Neural progenitor cell (in vitro differentiated cells): Measurements from ENCODE around the gene TMEM247. TPM values are rescaled to one million over a fixed set of nuclear protein-coding genes. Genes with fewer than 3 reads are reported as not detected.

Experiments
- DNase-seq: peaks from one replicate; pipeline ENCODE4 v3.0.0-alpha.2; 2016; ENCODE audit warnings: low spot score
- H2AFZ ChIP-seq: fragments of 200-600 bp; sonication (generic); replicated peaks from 2 replicates; pipeline ENCODE4 v1.6.1; 2016; ENCODE audit warnings: antibody characterized with exemption
- H3F3A ChIP-seq: fragments of 200-600 bp; sonication (generic); 2 replicates; pipeline ENCODE4 v1.6.1; 2016; ENCODE audit warnings: antibody characterized with exemption, low read depth
- H3K27ac ChIP-seq: fragments of 200-600 bp; sonication (generic); 2 replicates; pipeline ENCODE4 v1.5.1; 2016; ENCODE audit warnings: mild to moderate bottlenecking
- H3K27me3 ChIP-seq: fragments of 200-600 bp; sonication (generic); 2 replicates; pipeline ENCODE4 v1.6.1; 2016; ENCODE audit warnings: mild to moderate bottlenecking, moderate library complexity
- H3K36me3 ChIP-seq: fragments of 200-600 bp; sonication (generic); 2 replicates; pipeline ENCODE4 v1.5.1; 2016
- H3K4me1 ChIP-seq: fragments of 200-600 bp; sonication (generic); 2 replicates; pipeline ENCODE4 v1.6.1; 2016; ENCODE audit warnings: mixed run types
- H3K4me2 ChIP-seq: fragments of 200-600 bp; sonication (generic); 2 replicates; pipeline ENCODE4 v1.6.1; 2016
- H3K4me3 ChIP-seq: fragments of 200-600 bp; sonication (generic); 2 replicates; pipeline ENCODE4 v1.5.1; 2016
- H3K79me2 ChIP-seq: fragments of 200-600 bp; sonication (generic); 2 replicates; pipeline ENCODE4 v1.6.1; 2016; ENCODE audit warnings: low read depth
- H3K9ac ChIP-seq: fragments of 200-600 bp; sonication (generic); 2 replicates; pipeline ENCODE4 v1.6.1; 2016
- H3K9me3 ChIP-seq: fragments of 200-600 bp; sonication (generic); 2 replicates; pipeline ENCODE4 v1.5.1; 2016; ENCODE audit warnings: low read depth
- H4K20me1 ChIP-seq: fragments of 200-600 bp; sonication (generic); 2 replicates; pipeline ENCODE4 v1.6.1; 2016; ENCODE audit warnings: low read depth
- H3K27ac Mint-ChIP-seq: 3 replicates; pipeline ENCODE4 v1.8.0; 2021; ENCODE audit warnings: mixed read lengths
- H3K27me3 Mint-ChIP-seq: 2 replicates; pipeline ENCODE4 v1.8.0; 2022; ENCODE audit warnings: low read depth, mild to moderate bottlenecking, inconsistent platforms, moderate library complexity, mixed read lengths; ENCODE audit not compliant: insufficient read depth
- H3K36me3 Mint-ChIP-seq: 3 replicates; pipeline ENCODE4 v1.8.0; 2021; ENCODE audit warnings: mixed read lengths
- H3K4me1 Mint-ChIP-seq: 3 replicates; pipeline ENCODE4 v1.8.0; 2021; ENCODE audit warnings: mixed read lengths
- H3K4me3 Mint-ChIP-seq: 3 replicates; pipeline ENCODE4 v1.8.0; 2021; ENCODE audit warnings: mild to moderate bottlenecking, moderate library complexity, mixed read lengths
- H3K9me3 Mint-ChIP-seq: 3 replicates; pipeline ENCODE4 v1.8.0; 2020; ENCODE audit warnings: mixed read lengths
- CTCF ChIP-seq: fragments of 200-600 bp; sonication (generic); IDR thresholded peaks from 2 replicates; pipeline ENCODE4 v1.5.1; 2017; ENCODE audit warnings: antibody characterized with exemption, mild to moderate bottlenecking
- EZH2 ChIP-seq: fragments of 200-600 bp; sonication (generic); IDR thresholded peaks from 2 replicates; pipeline ENCODE4 v1.6.1; 2017; ENCODE audit warnings: antibody characterized with exemption, mild to moderate bottlenecking, moderate library complexity
- EZH2phosphoT487 ChIP-seq: fragments of 200-600 bp; sonication (generic); IDR thresholded peaks from 2 replicates; pipeline ENCODE4 v1.6.1; 2017; ENCODE audit warnings: antibody characterized with exemption
- total RNA-seq: library from RNA; depleted of rRNA; stranded (reverse); fragments of >200 nt; gene quantifications from 2 replicates; pipeline ENCODE4 v1.2.3, GENCODE V29; 2015; ENCODE audit warnings: low replicate concordance

TMEM247 gene
- total RNA-seq, 1 donor from 2014 or later: not detected

DNA sequence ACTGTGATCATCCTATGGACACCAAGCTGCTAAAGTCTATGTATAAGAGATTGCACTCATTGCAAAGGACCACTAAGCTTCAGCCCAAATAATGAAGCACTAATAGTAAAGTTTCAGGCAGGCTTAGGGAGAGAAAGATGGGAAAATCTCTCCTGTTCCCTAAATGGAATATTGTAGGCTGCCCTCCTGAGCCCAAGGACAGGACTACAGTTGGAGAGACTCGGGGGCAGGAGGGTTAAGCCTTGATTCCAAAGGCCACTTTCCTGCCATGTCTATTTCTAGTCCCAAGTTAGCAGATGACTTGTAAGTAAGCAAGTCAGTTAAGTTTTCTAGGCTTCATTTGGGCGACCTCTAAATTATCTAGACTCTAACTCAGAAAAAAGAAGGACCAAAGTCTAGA lies 9.0 kb downstream of the TMEM247 start:
- no peaks in the 10 kb centered on the region for H3K79me2 ChIP-seq
- Mint-ChIP-seq H3K27me3 (peaks cover 13% of the 10 kb centered on the region), H3K27ac (no peak overlapping the region), H3K4me1 (peaks cover 29% of the 10 kb centered on the region), H3K36me3 (no peaks in the 10 kb centered on the region), H3K9me3 (no peaks in the 10 kb centered on the region), H3K4me3 (no peak overlapping the region)
- H3K27ac ChIP-seq: no peak overlapping the region
- no peaks in the 10 kb centered on the region for H3K9me3 ChIP-seq
- no peaks in the 10 kb centered on the region for H3K36me3 ChIP-seq
- no peak overlapping the region for H3K9ac ChIP-seq
- H3F3A ChIP-seq: peaks cover 22% of the 10 kb centered on the region
- H3K4me2 ChIP-seq: no peak overlapping the region
- TF ChIP-seq EZH2 (no peak), CTCF (peak; percentile 14), EZH2phosphoT487 (no peak)
- no peak overlapping the region for H2AFZ ChIP-seq
- H3K27me3 ChIP-seq: peaks cover 10% of the 10 kb centered on the region
- no peak overlapping the region for H3K4me3 ChIP-seq
- DNase-seq: no peak
- H4K20me1 ChIP-seq: no peaks in the 10 kb centered on the region
- peaks cover 27% of the 10 kb centered on the region for H3K4me1 ChIP-seq

DNA sequence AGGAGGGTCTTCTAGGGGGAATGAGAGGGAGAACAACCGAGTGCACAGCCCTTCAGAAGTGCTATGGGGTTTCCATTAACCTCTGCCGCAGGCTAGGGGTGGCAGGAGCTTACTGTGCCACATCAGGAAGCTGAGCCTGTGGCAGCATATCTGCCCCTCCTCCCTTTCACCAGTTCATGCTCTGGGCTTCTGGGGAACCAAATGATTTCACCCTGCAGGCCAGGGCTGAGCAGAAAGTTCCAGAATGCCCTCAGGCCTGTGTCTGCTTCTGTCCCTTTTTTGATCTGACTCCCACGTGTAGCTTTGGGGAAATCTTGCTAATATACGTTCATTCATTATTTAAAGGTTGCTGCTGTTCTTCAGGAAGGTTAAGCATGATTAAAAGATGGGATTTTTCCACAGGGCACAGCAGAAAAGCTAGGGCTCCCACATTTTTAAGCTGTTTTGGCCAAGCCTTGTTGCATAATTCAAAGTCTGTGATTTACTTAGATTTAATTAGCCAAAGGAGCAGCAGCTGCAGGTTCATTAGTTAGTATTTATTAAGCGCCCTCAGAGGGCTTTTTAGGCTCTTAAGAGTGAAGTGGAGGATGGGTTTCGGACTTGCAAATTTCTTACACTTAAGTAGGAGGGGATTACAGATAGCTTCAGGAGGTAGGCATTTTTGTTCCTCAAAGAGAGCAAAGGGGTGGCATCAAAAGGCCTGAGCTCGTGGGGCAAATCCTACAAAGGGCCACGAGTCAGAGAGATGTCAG lies 10.2 kb downstream of the TMEM247 start:
- Histone ChIP-seq H3K36me3 (no peaks in the 10 kb centered on the region), H3K27ac (no peak overlapping the region), H3F3A (peaks cover 22% of the 10 kb centered on the region), H3K4me3 (no peak overlapping the region), H3K4me1 (peaks cover 33% of the 10 kb centered on the region), H3K9me3 (no peaks in the 10 kb centered on the region), H2AFZ (no peak overlapping the region), H3K4me2 (peak overlapping the region; percentile 28), H3K9ac (no peak overlapping the region), H4K20me1 (no peaks in the 10 kb centered on the region), H3K27me3 (peaks cover 10% of the 10 kb centered on the region), H3K79me2 (no peaks in the 10 kb centered on the region)
- peak; percentile 43 for DNase-seq
- Mint-ChIP-seq H3K36me3 (no peaks in the 10 kb centered on the region), H3K27me3 (peaks cover 8% of the 10 kb centered on the region), H3K9me3 (no peaks in the 10 kb centered on the region), H3K4me1 (peaks cover 41% of the 10 kb centered on the region), H3K4me3 (peak overlapping the region; percentile 3), H3K27ac (peak overlapping the region; percentile 9)
- TF ChIP-seq CTCF: no peak
- no peak for TF ChIP-seq EZH2phosphoT487
- no peak for TF ChIP-seq EZH2

- Mint-ChIP-seq H3K9me3 (no peaks in the 10 kb centered on the region), H3K36me3 (no peaks in the 10 kb centered on the region), H3K4me3 (peak overlapping the region; percentile 39), H3K27me3 (peaks cover 10% of the 10 kb centered on the region), H3K4me1 (peaks cover 43% of the 10 kb centered on the region), H3K27ac (peak overlapping the region; percentile 21)
- Histone ChIP-seq H3K4me1 (peaks cover 33% of the 10 kb centered on the region), H3K4me2 (peak overlapping the region; percentile 28), H4K20me1 (no peaks in the 10 kb centered on the region), H3K27me3 (peaks cover 10% of the 10 kb centered on the region), H3K27ac (no peak overlapping the region), H3K9ac (no peak overlapping the region), H3K4me3 (no peak overlapping the region), H3F3A (peaks cover 22% of the 10 kb centered on the region), H3K36me3 (no peaks in the 10 kb centered on the region), H3K9me3 (no peaks in the 10 kb centered on the region), H3K79me2 (no peaks in the 10 kb centered on the region), H2AFZ (peak overlapping the region; percentile 57)
- TF ChIP-seq EZH2phosphoT487 (no peak), CTCF (no peak), EZH2 (no peak)
- no peak for DNase-seq
These were observed 11.3 kb downstream of the TMEM247 start for GRCh38 chr2:46490521-46491141.
